ENCODE measurements around the gene RPL39L. TPM values are rescaled to one million over a fixed set of nuclear protein-coding genes. Genes with fewer than 3 reads are reported as not detected.
A peak's percentile ranks its signal among the peaks of the same experiment; 100 is the strongest.
"Not testable (repeated sequence)": the region's sequence is repeated elsewhere in the genome, so short reads cannot be mapped to it uniquely, and the experiment has no call there.

RPL39L gene
- total RNA-seq, 2 donors from 2014 or later, result 11.9 to 12.7 TPM

DNA sequence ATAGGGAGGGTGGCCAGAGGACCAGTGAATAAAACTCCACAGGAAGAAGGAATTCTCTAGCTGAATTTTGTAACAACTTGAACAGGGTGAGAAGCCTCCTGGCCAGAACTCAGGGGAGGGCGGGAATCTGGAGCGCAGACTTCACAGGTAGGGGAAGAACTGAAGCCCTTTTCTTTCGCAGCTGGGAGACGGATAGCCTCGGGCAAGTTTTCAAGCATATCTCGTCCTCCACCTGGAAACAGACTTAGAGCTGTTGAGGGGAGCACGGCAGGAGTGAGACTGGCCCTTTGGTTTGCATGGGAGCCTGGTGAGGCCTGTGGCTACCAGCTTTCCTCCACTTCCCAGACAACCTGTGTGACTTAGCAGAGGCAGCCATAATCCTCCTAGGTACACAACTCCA is 10.9 kb upstream of the RPL39L start:
- Histone ChIP-seq H3K9me3 (peaks cover 0 to 3% of the 10 kb centered on the region in 2 donors), H3K4me3 (no peak overlapping the region), H3K36me3 (no peaks in the 10 kb centered on the region), H3K27me3 (no peaks in the 10 kb centered on the region), H3K27ac (no peak overlapping the region), H3K4me1 (no peaks in the 10 kb centered on the region)
- TF ChIP-seq, protein P1, sequence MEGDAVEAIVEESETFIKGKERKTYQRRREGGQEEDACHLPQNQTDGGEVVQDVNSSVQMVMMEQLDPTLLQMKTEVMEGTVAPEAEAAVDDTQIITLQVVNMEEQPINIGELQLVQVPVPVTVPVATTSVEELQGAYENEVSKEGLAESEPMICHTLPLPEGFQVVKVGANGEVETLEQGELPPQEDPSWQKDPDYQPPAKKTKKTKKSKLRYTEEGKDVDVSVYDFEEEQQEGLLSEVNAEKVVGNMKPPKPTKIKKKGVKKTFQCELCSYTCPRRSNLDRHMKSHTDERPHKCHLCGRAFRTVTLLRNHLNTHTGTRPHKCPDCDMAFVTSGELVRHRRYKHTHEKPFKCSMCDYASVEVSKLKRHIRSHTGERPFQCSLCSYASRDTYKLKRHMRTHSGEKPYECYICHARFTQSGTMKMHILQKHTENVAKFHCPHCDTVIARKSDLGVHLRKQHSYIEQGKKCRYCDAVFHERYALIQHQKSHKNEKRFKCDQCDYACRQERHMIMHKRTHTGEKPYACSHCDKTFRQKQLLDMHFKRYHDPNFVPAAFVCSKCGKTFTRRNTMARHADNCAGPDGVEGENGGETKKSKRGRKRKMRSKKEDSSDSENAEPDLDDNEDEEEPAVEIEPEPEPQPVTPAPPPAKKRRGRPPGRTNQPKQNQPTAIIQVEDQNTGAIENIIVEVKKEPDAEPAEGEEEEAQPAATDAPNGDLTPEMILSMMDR (IDR thresholded peaks at IDR 0.05), result no peak
- no peak for DNase-seq (ENCODE audit: low spot score)

DNA sequence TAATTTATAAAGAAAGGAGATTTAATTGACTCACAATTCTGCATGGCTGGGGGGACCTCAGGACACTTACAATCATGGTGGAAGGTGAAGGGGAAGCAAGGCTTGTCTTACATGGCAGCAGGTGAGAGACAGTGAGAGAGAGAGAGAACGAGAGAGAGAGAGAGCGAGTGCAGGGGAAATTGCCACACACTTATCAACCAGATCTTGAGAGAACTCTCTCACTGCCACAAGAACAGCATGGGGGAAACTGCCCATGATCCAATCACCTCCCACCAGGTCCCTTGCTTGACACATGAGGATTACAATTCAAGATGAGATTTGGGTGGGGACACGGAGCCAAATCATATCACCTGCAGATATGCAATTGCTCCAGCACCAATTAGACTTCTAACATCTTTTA is 7.1 kb upstream of the RPL39L start:
- no peaks in the 10 kb centered on the region for H3K27me3 ChIP-seq
- no peak overlapping the region for H3K27ac ChIP-seq
- no peak for DNase-seq (ENCODE audit: low spot score)
- H3K9me3 ChIP-seq, result peaks cover 0 to 6% of the 10 kb centered on the region in 2 donors
- H3K4me1 ChIP-seq, result no peaks in the 10 kb centered on the region
- TF ChIP-seq, protein P1 (IDR thresholded peaks at IDR 0.05), result no peak
- H3K4me3 ChIP-seq, result no peak overlapping the region
- no peaks in the 10 kb centered on the region for H3K36me3 ChIP-seq

DNA sequence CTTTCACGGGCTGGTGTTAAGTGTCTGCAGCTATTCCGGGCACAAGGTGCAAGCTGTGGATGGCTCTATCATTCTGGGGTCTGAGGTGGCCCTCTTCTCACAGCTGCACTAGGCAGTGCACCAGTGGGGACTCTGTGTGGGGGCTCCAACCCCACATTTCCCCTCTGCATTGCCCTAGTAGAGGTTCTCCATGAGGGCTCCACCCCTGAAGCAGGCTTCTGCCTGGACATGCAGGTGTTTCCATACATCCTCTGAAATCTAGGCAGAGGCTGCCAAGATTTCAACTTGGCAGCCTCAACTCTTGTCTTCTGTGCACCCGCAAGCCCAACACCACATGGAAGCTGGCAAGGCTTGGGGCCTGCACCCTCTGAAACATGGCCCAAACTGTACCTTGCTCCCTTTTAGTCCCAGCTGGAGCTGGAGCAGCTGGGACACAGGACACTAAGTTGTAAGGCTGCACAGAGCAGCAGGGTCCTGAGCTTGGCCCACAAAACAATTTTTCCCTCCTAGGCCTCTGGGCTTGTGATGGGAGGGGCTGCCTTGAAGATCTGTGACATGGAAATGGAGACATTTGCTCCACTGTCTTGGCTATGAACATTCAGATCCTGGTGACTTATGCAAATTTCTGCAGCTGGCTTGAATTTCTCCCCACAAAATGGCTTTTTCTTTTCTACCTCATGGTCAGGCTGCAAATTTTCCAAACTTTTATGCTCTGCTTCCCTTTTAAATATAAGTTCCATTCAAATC is 6.0 kb upstream of the RPL39L start:
- H3K4me1 ChIP-seq, result no peaks in the 10 kb centered on the region
- TF ChIP-seq, protein P1 (IDR thresholded peaks at IDR 0.05), result no peak
- no peak for DNase-seq (ENCODE audit: low spot score)
- H3K36me3 ChIP-seq, result no peaks in the 10 kb centered on the region
- no peak overlapping the region for H3K4me3 ChIP-seq
- no peak overlapping the region for H3K27ac ChIP-seq
- H3K27me3 ChIP-seq, result no peaks in the 10 kb centered on the region
- peaks cover 0 to 6% of the 10 kb centered on the region in 2 donors for H3K9me3 ChIP-seq

DNA sequence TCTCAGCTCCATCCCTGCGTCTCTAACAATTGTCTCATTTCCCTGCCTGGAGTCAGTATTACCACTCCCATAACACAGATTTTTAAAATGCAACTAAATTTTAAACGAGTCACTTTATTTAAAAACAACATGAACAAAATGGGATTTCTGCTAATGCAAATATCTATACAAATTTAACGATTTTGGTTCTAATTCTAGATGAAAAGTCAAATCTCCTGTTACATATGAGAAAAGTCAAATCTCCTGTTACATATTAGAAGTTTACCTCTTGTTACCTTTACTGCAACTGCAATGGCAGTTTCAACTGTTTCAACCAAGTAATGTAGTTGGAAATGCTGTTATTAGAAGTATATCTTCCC is 578 bp upstream of the RPL39L start:
- no peak for DNase-seq (ENCODE audit: low spot score)
- Histone ChIP-seq H3K9me3 (no peaks in the 10 kb centered on the region), H3K4me1 (peaks cover 0 to 7% of the 10 kb centered on the region in 2 donors), H3K4me3 (peak overlapping the region; percentile 45 to 64), H3K27ac (no peak overlapping the region), H3K36me3 (no peaks in the 10 kb centered on the region), H3K27me3 (no peaks in the 10 kb centered on the region)
- TF ChIP-seq, protein P1 (IDR thresholded peaks at IDR 0.05), result peak in 1 of 2 donors; percentile 6

DNA sequence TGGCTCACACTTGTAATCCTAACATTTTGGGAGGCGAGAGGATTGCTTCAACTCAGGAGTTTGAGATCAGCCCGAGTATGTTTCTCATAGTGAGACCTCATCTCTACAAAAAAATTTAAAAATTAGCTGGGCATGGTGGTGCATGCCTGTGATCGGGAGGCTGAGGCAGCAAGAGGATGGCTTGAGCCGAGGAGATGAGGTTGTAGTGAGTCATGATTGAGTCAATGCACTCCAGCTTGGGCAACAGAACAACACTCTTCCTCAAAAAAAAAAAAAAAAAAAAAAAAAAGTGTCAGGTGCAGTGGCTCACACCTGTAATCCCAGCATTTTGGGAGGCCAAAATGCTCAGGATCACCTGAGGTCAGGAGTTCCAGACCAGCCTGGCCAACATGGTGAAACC is 2.4 kb downstream of the RPL39L start:
- no peaks in the 10 kb centered on the region for H3K36me3 ChIP-seq
- TF ChIP-seq, protein P1 (IDR thresholded peaks at IDR 0.05), result no peak
- no peak overlapping the region for H3K27ac ChIP-seq
- no peaks in the 10 kb centered on the region for H3K9me3 ChIP-seq
- H3K4me3 ChIP-seq, result no peak overlapping the region
- H3K4me1 ChIP-seq, result peaks cover 0 to 7% of the 10 kb centered on the region in 2 donors
- no peaks in the 10 kb centered on the region for H3K27me3 ChIP-seq
- DNase-seq (ENCODE audit: low spot score), result no peak

DNA sequence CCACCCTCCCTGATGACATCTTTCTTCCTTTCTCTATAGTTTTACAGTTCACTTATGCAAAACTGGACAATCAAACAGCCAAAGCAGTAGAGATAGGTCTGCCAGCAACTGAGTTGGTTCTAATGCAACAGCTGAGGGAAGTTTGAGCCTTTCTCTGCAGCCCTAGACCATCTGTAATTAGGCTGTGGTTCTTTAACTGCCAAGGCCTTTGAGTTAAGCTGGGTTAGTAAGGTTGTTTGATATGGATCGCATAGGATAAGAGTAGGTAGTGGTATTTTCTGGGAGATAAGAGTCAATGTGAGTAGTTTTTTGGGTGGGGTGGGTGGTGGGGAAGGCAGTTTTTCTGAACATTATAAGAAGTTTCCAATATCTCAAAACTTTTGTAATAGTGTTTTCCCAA is 3.0 kb downstream of the RPL39L start:
- no peak overlapping the region for H3K4me3 ChIP-seq
- no peak overlapping the region for H3K27ac ChIP-seq
- H3K9me3 ChIP-seq, result no peaks in the 10 kb centered on the region
- DNase-seq (ENCODE audit: low spot score), result no peak
- H3K27me3 ChIP-seq, result no peaks in the 10 kb centered on the region
- H3K4me1 ChIP-seq, result peaks cover 0 to 7% of the 10 kb centered on the region in 2 donors
- no peaks in the 10 kb centered on the region for H3K36me3 ChIP-seq
- TF ChIP-seq, protein P1 (IDR thresholded peaks at IDR 0.05), result no peak

DNA sequence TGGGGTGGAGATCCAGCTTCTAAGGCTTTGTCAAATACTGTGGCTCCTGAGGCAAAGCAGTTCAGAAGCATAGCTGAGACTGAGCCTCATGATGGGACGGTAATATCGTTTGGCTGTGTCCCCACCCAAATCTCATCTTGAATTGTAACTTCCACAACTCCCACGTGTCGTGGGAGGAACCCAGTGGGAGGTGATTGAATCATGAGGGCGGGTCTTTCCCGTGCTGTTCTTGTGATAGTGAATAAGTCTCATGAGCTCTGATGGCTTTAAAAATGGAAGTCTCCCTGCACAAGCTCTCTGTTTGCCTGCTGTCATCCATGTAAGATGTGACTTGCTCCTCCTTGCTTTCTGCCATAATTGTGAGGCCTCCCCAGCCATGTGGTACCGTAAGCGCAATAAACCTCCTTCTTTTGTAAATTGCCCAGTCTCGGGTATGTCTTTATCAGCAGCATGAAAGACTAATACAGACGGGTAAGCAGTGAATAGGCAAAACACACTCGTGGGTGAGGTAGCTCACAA is 4.1 kb downstream of the RPL39L start:
- H3K4me1 ChIP-seq; H3K36me3 ChIP-seq; DNase-seq (ENCODE audit: low spot score); H3K9me3 ChIP-seq; H3K27me3 ChIP-seq; H3K4me3 ChIP-seq; H3K27ac ChIP-seq: not testable (repeated sequence)

DNA sequence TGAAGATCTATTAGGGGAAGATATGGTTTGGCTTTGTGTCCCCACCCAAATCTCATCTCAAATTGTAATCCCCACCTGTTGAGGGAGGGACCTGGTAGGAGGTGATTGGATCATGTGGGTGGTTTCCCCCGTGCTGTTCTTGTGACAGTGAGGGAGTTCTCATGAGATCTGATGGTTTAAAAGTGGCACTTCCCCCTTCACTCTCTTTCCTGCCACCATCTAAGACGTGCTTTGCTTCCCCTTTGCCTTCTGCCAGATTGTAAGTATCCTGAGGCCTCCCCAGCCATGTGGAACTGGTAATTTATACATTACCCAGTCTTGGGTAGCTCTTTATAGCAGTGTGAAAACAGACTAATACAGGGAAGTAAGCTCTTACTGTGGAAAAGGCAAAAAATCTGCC is 6.1 kb downstream of the RPL39L start:
- not testable (repeated sequence) for H3K36me3 ChIP-seq; H3K4me1 ChIP-seq; DNase-seq (ENCODE audit: low spot score); H3K27me3 ChIP-seq; H3K27ac ChIP-seq; H3K9me3 ChIP-seq; H3K4me3 ChIP-seq

All from right atrium auricular region (tissue), 2 donors.